Smooth muscle cell (in vitro differentiated cells): ENCODE measurements around the gene KSR2. TPM values are rescaled to one million over a fixed set of nuclear protein-coding genes. Genes with fewer than 3 reads are reported as not detected.

ENCODE experiments used
- DNase-seq: peaks from one replicate; lab custom pipeline; 2025; ENCODE audit not compliant: unreplicated experiment; lab: John Stamatoyannopoulos, UW
- H2AFZ ChIP-seq: fragments of 200-600 bp; sonication (generic); 2 replicates; pipeline ENCODE4 v1.6.0; 2016; ENCODE audit warnings: antibody characterized with exemption, low read depth, mild to moderate bottlenecking
- H3F3A ChIP-seq: fragments of 200-600 bp; sonication (generic); 2 replicates; pipeline ENCODE4 v1.6.0; 2017; ENCODE audit warnings: antibody characterized with exemption, low read depth
- H3K27ac ChIP-seq: fragments of 200-600 bp; sonication (generic); 2 replicates; pipeline ENCODE4 v1.5.1; 2016; ENCODE audit warnings: low read depth, mild to moderate bottlenecking
- H3K27me3 ChIP-seq: fragments of 200-600 bp; sonication (generic); 2 replicates; pipeline ENCODE4 v1.6.1; 2016; ENCODE audit warnings: low read depth, mild to moderate bottlenecking
- H3K36me3 ChIP-seq: fragments of 200-600 bp; sonication (generic); 2 replicates; pipeline ENCODE4 v1.5.1; 2016; ENCODE audit warnings: low read depth
- H3K4me1 ChIP-seq: fragments of 200-600 bp; sonication (generic); 2 replicates; pipeline ENCODE4 v1.5.1; 2016; ENCODE audit warnings: low read depth
- H3K4me2 ChIP-seq: fragments of 200-600 bp; sonication (generic); 2 replicates; pipeline ENCODE4 v1.6.0; 2016; ENCODE audit warnings: mild to moderate bottlenecking
- H3K4me3 ChIP-seq: fragments of 200-600 bp; sonication (generic); 2 replicates; pipeline ENCODE4 v1.5.1; 2016; ENCODE audit warnings: mild to moderate bottlenecking
- H3K79me2 ChIP-seq: fragments of 200-600 bp; sonication (generic); 2 replicates; pipeline ENCODE4 v1.6.0; 2016; ENCODE audit warnings: low read depth, mild to moderate bottlenecking
- H3K9ac ChIP-seq: fragments of 200-600 bp; sonication (generic); 2 replicates; pipeline ENCODE4 v1.6.0; 2016; ENCODE audit warnings: low read depth
- H3K9me3 ChIP-seq: fragments of 200-600 bp; sonication (generic); replicated peaks from 2 replicates; pipeline ENCODE4 v1.5.1; 2016; ENCODE audit warnings: low read depth
- H4K20me1 ChIP-seq: fragments of 200-600 bp; sonication (generic); 2 replicates; pipeline ENCODE4 v1.6.0; 2016; ENCODE audit warnings: low read depth
- CTCF ChIP-seq: fragments of 200-600 bp; sonication (generic); IDR thresholded peaks from 2 replicates; pipeline ENCODE4 v1.5.1; 2017; ENCODE audit warnings: borderline replicate concordance, mild to moderate bottlenecking, antibody characterized with exemption; ENCODE audit not compliant: insufficient read depth, poor library complexity, severe bottlenecking
- WGBS: methylation state at CpG from one replicate; pipeline ENCODE4 v1.1.7; 2016; ENCODE audit warnings: low lambda C conversion rate; 5-methylcytosine and 5-hydroxymethylcytosine counted together
- polyA plus RNA-seq: library from polyadenylated mRNA; unstranded; fragments of >200 nt; fragmentation: Nextera tagmentation; extraction: Ambion mirVana; gene quantifications from 2 replicates; pipeline ENCODE4 v1.2.1, GENCODE V29; 2016
- total RNA-seq: library from RNA; depleted of rRNA; stranded (reverse); fragments of >200 nt; gene quantifications from 2 replicates; pipeline ENCODE4 v1.2.3, GENCODE V29; 2014

The KSR2 gene
- total and polyA plus RNA-seq, 2 experiments from 2014 or later, result 0.04 TPM; not detected in 1

GRCh38 chr12:117486840-117487659, 481.7 kb downstream of the KSR2 start:
- H3F3A ChIP-seq, result peaks cover 7% of the 10 kb centered on the region
- H3K4me3 ChIP-seq, result no peak overlapping the region
- peak; percentile 3 for DNase-seq
- H3K27me3 ChIP-seq, result no peaks in the 10 kb centered on the region
- no peaks in the 10 kb centered on the region for H3K9me3 ChIP-seq
- peaks cover 8% of the 10 kb centered on the region for H3K4me1 ChIP-seq
- peak overlapping the region; percentile 83 for H3K27ac ChIP-seq
- H3K4me2 ChIP-seq, result peak overlapping the region; percentile 72
- TF ChIP-seq CTCF, result no peak
- peak overlapping the region; percentile 25 for H3K9ac ChIP-seq
- no peaks in the 10 kb centered on the region for H3K36me3 ChIP-seq
- H2AFZ ChIP-seq, result no peak overlapping the region
- no peaks in the 10 kb centered on the region for H4K20me1 ChIP-seq
- 36% methylated on average over 5 of the region's 5 CpGs for WGBS
- no peaks in the 10 kb centered on the region for H3K79me2 ChIP-seq

- H3K4me1 ChIP-seq, result peaks cover 8% of the 10 kb centered on the region
- WGBS, result 57% methylated on average over 10 of the region's 10 CpGs
Observed at GRCh38 chr12:117485984-117486839, 482.6 kb downstream of the KSR2 start.

GRCh38 chr12:117484901-117485300, 483.9 kb downstream of the KSR2 start:
- Histone ChIP-seq H3K9ac (no peak overlapping the region), H3K9me3 (no peaks in the 10 kb centered on the region), H2AFZ (no peak overlapping the region), H3K27me3 (no peaks in the 10 kb centered on the region), H3K79me2 (no peaks in the 10 kb centered on the region), H4K20me1 (no peaks in the 10 kb centered on the region), H3K4me1 (peaks cover 8% of the 10 kb centered on the region), H3K4me2 (no peak overlapping the region), H3K27ac (no peak overlapping the region), H3K36me3 (no peaks in the 10 kb centered on the region), H3K4me3 (no peak overlapping the region), H3F3A (peaks cover 7% of the 10 kb centered on the region)
- no peak for DNase-seq
- 92% methylated on average over 3 of the region's 3 CpGs for WGBS
- TF ChIP-seq CTCF, result no peak

More at GRCh38 chr12:117485984-117486839, 482.6 kb downstream of the KSR2 start:
- Histone ChIP-seq H4K20me1 (no peaks in the 10 kb centered on the region), H3K9ac (peak overlapping the region; percentile 25), H3K79me2 (no peaks in the 10 kb centered on the region), H3F3A (peaks cover 7% of the 10 kb centered on the region), H3K27ac (peak overlapping the region; percentile 83), H3K27me3 (no peaks in the 10 kb centered on the region), H3K4me3 (no peak overlapping the region), H2AFZ (no peak overlapping the region), H3K4me2 (peak overlapping the region; percentile 19), H3K36me3 (no peaks in the 10 kb centered on the region), H3K9me3 (no peaks in the 10 kb centered on the region)
- DNase-seq, result no peak
- TF ChIP-seq CTCF, result no peak
